GM12878 (cell line): ENCODE results near the gene TAS2R4. TPM values are rescaled to one million over a fixed set of nuclear protein-coding genes. Genes with fewer than 3 reads are reported as not detected.

ENCODE experiments used
- BMI1 ChIP-seq: fragments of 450-650 bp; IDR thresholded peaks from 2 replicates; pipeline ENCODE4 v1.6.1; 2016; ENCODE audit warnings: mild to moderate bottlenecking, moderate library complexity, borderline replicate concordance
- CEBPZ ChIP-seq: fragments of 150-350 bp; IDR thresholded peaks from 2 replicates; pipeline ENCODE4 v1.6.1; 2016; ENCODE audit warnings: low read depth, low read length
- CTCF ChIP-seq, 3 experiments: IDR thresholded peaks in 2 of 3; conservative IDR thresholded peaks in 1 of 3; 2 replicates each; pipeline ENCODE4 v1.5.1; 2011; ENCODE audit warnings: low read depth in 3 of 3, low read length in 3 of 3, mild to moderate bottlenecking in 3 of 3, control low read depth in 2 of 3, moderate library complexity in 2 of 3, inconsistent platforms in 1 of 3, mixed read lengths in 1 of 3; ENCODE audit not compliant: control insufficient read depth in 2 of 3, insufficient read depth in 1 of 3; ENCODE audit errors: extremely low read depth in 1 of 3
- ELK1 ChIP-seq: IDR thresholded peaks from 2 replicates; pipeline ENCODE4 v1.6.1; 2012; ENCODE audit warnings: low read depth, low read length, improper control_type of control experiment
- EZH2 ChIP-seq: IDR thresholded peaks from 2 replicates; pipeline ENCODE4 v1.6.1; 2012; ENCODE audit warnings: low read depth, mild to moderate bottlenecking, control low read depth, inconsistent platforms, low read length, borderline replicate concordance; ENCODE audit not compliant: control insufficient read depth
- HDGF ChIP-seq: fragments of 450-650 bp; IDR thresholded peaks from 2 replicates; pipeline ENCODE4 v1.6.1; 2016; ENCODE audit warnings: antibody characterized with exemption
- KLF5 ChIP-seq: fragments of 450-650 bp; IDR thresholded peaks from 2 replicates; pipeline ENCODE4 v1.6.1; 2014; ENCODE audit warnings: mild to moderate bottlenecking; ENCODE audit not compliant: partially characterized antibody
- TCF3 ChIP-seq: IDR thresholded peaks from 2 replicates; pipeline ENCODE4 v1.6.1; 2012; ENCODE audit warnings: low read depth, mild to moderate bottlenecking, low read length, borderline replicate concordance; ENCODE audit not compliant: insufficient read depth
- ZBED1 ChIP-seq: IDR thresholded peaks from 2 replicates; pipeline ENCODE4 v1.6.1; 2016; ENCODE audit warnings: borderline replicate concordance
- polyA plus RNA-seq, 11 experiments: library from polyadenylated mRNA; depleted of rRNA in 4 of 11; unstranded in 6 of 11; stranded (reverse) in 5 of 11; fragments of >200 nt; fragmentation: Nextera tagmentation in 4 of 11; fragmentation: Illumina TruSeq in 1 of 11; extraction: Ambion mirVana in 4 of 11; extraction: Trizol in 1 of 11; gene quantifications; 1 replicate in 1 of 11; 2 replicates in 10 of 11; pipeline versions ENCODE4 v1.2.1 to v1.2.3, GENCODE V29; 2011 to 2016; ENCODE audit warnings: inconsistent platforms in 2 of 11, missing spikeins in 2 of 11, low read depth in 1 of 11
- total RNA-seq, 4 experiments: library from RNA; depleted of rRNA in 3 of 4; stranded (reverse); fragments of >200 nt in 3 of 4; fragmentation: Illumina TruSeq in 1 of 4; extraction: Trizol in 1 of 4; gene quantifications; 2 replicates each; pipeline versions ENCODE4 v1.2.1 to v1.2.3, GENCODE V29; 2013 to 2021
- TF ChIP-seq, protein P1 (sequence below): IDR thresholded peaks from 2 replicates; pipeline ENCODE4 v1.6.1; 2012; ENCODE audit warnings: improper control_type of control experiment, low read depth, low read length; ENCODE audit not compliant: insufficient replicate concordance
- TF ChIP-seq, protein P2 (sequence below): fragments of 450-650 bp; formaldehyde crosslinking; IDR thresholded peaks from 2 replicates; pipeline ENCODE4 v1.4.0; 2022; ENCODE audit warnings: mild to moderate bottlenecking, moderate library complexity

Gene TAS2R4
- total and polyA plus RNA-seq, 10 of the 15 experiments (the other 5 are each of a cell fraction or from before 2014, with no cell fraction given): 0.04 to 0.90 (median 0.40) TPM; not detected in 1

DNA sequence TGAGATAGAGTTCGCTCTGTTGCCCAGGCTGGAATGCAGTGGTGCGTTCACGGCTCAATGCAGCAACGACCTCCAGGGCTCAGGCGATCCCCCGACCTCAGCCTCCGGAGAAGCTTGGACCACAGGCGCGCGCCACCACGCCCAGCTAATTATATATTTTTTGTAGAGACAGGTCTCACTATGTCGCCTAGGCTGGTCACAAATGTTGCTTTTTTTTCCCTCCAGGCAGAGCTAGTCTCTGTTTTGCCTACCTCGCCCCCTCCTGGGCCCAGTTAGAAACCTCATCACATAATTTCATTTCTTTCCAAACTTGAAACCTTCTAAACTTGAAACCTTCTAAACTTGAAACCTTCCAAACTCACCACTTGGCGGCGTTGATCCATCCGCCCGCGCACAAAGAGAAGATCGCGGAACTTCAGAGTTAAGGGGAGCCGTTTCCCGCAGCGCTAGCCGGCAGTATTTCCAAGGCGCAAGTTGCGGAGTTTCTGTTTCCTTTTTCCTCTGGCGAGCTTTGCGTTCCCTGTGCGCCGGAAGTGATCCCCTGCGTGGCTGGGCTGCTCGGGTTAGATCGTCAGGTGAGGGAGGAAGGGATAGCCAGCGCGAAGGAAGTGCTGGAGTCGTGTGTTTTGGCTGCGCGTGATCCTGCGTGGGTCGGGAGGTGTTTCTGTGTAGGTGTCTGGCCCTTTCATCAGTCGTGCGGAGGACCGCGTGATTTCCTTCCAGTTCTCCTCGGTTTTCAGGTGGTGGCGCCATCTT is 38.5 kb upstream of the TAS2R4 start, which contains the start of gene SSBP1 (continued):
- TF ChIP-seq, protein P1, sequence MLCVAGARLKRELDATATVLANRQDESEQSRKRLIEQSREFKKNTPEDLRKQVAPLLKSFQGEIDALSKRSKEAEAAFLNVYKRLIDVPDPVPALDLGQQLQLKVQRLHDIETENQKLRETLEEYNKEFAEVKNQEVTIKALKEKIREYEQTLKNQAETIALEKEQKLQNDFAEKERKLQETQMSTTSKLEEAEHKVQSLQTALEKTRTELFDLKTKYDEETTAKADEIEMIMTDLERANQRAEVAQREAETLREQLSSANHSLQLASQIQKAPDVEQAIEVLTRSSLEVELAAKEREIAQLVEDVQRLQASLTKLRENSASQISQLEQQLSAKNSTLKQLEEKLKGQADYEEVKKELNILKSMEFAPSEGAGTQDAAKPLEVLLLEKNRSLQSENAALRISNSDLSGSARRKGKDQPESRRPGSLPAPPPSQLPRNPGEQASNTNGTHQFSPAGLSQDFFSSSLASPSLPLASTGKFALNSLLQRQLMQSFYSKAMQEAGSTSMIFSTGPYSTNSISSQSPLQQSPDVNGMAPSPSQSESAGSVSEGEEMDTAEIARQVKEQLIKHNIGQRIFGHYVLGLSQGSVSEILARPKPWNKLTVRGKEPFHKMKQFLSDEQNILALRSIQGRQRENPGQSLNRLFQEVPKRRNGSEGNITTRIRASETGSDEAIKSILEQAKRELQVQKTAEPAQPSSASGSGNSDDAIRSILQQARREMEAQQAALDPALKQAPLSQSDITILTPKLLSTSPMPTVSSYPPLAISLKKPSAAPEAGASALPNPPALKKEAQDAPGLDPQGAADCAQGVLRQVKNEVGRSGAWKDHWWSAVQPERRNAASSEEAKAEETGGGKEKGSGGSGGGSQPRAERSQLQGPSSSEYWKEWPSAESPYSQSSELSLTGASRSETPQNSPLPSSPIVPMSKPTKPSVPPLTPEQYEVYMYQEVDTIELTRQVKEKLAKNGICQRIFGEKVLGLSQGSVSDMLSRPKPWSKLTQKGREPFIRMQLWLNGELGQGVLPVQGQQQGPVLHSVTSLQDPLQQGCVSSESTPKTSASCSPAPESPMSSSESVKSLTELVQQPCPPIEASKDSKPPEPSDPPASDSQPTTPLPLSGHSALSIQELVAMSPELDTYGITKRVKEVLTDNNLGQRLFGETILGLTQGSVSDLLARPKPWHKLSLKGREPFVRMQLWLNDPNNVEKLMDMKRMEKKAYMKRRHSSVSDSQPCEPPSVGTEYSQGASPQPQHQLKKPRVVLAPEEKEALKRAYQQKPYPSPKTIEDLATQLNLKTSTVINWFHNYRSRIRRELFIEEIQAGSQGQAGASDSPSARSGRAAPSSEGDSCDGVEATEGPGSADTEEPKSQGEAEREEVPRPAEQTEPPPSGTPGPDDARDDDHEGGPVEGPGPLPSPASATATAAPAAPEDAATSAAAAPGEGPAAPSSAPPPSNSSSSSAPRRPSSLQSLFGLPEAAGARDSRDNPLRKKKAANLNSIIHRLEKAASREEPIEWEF: no peak
- TF ChIP-seq ELK1 (peak; percentile 71), CEBPZ (peak; percentile 58; the same call in 1 of the 2 replicates), CTCF (IDR thresholded peaks at IDR 0.05 in 2 of 3, conservative IDR thresholded peaks at IDR 0.05 in 1 of 3; ENCODE audit: control insufficient read depth in 2 of 3, extremely low read depth in 1 of 3, insufficient read depth in 1 of 3, low read depth in 3 of 3, low read length in 3 of 3) (peak; percentile 83 to 98 (median 84)), TCF3 (no peak), BMI1 (0 out of 2 replicates have a peak, but pooled peaks have one; percentile 33), KLF5 (peak; percentile 91), ZBED1 (peak; percentile 41; the same call in 1 of the 2 replicates), EZH2 (no peak), HDGF (no peak)
- TF ChIP-seq, protein P2, sequence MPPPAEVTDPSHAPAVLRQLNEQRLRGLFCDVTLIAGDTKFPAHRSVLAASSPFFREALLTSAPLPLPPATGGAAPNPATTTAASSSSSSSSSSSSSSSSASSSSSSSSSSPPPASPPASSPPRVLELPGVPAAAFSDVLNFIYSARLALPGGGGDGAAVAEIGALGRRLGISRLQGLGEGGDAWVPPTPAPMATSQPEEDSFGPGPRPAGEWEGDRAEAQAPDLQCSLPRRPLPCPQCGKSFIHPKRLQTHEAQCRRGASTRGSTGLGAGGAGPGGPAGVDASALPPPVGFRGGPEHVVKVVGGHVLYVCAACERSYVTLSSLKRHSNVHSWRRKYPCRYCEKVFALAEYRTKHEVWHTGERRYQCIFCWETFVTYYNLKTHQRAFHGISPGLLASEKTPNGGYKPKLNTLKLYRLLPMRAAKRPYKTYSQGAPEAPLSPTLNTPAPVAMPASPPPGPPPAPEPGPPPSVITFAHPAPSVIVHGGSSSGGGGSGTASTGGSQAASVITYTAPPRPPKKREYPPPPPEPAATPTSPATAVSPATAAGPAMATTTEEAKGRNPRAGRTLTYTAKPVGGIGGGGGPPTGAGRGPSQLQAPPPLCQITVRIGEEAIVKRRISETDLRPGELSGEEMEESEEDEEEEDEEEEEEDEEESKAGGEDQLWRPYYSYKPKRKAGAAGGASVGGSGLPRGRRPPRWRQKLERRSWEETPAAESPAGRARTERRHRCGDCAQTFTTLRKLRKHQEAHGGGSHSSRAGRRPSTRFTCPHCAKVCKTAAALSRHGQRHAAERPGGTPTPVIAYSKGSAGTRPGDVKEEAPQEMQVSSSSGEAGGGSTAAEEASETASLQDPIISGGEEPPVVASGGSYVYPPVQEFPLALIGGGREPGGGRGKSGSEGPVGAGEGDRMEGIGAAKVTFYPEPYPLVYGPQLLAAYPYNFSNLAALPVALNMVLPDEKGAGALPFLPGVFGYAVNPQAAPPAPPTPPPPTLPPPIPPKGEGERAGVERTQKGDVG (CRISPR knock-in tag): no peak
